Ovary (tissue), 9 donors: ENCODE data around the gene LTF. TPM values are rescaled to one million over a fixed set of nuclear protein-coding genes. Genes with fewer than 3 reads are reported as not detected.

ENCODE experiments used
- DNase-seq, 5 donors: peaks; one replicate each; pipeline ENCODE4 v3.0.0-alpha.2; 2019 to 2020
- H3K27ac ChIP-seq, 2 donors: fragments of 200-600 bp; one replicate each; pipeline versions ENCODE4 v1.5.1 to v1.8.0; 2019 to 2022
- H3K27me3 ChIP-seq: fragments of 200-600 bp; one replicate; pipeline ENCODE4 v1.8.0; 2022
- H3K36me3 ChIP-seq: fragments of 200-600 bp; sonication (generic); one replicate; pipeline ENCODE4 v1.5.1; 2019
- H3K4me1 ChIP-seq: one replicate; pipeline ENCODE4 v1.8.1; 2013; ENCODE audit warnings: mild to moderate bottlenecking, moderate library complexity; ENCODE audit not compliant: insufficient read depth
- H3K4me3 ChIP-seq: fragments of 200-600 bp; sonication (generic); one replicate; pipeline ENCODE4 v1.5.1; 2017
- H3K9me3 ChIP-seq, 2 donors: fragments of 200-600 bp in 1 of 2; sonication (generic) in 1 of 2; one replicate each; pipeline versions ENCODE4 v1.5.1 to v1.8.1; 2013 to 2019; ENCODE audit warnings: mild to moderate bottlenecking in 1 of 2, moderate library complexity in 1 of 2
- CTCF ChIP-seq, 3 donors: fragments of 450-650 bp in 2 of 3; fragments of 200-600 bp in 1 of 3; IDR thresholded peaks; one replicate each; pipeline versions ENCODE4 v1.5.1 to v1.8.0; 2016 to 2022; ENCODE audit warnings: antibody characterized with exemption in 3 of 3, mild to moderate bottlenecking in 1 of 3
- EP300 ChIP-seq: sonication (generic); formaldehyde crosslinking; IDR thresholded peaks from one replicate; pipeline ENCODE4 v1.6.1; 2017; ENCODE audit warnings: antibody characterized with exemption
- POLR2A ChIP-seq: fragments of 450-650 bp; IDR thresholded peaks from one replicate; pipeline ENCODE4 v1.6.1; 2017; ENCODE audit warnings: antibody characterized with exemption, mild to moderate bottlenecking, moderate library complexity
- WGBS, 3 donors: extraction: QIAGEN DNeasy Blood & Tissue Kit in 1 of 3; methylation state at CpG; one replicate each; pipeline versions ENCODE4 v1.1.5 to v1.1.7; 2013 to 2017; 5-methylcytosine and 5-hydroxymethylcytosine counted together
- intact Hi-C, 4 donors: fragments of 100-400 bp; cut with DNase I; formaldehyde crosslinking; loops; one replicate each; pipeline versions ENCODE4 v1.11.0 to v1.15.1; 2022 to 2023
- polyA plus RNA-seq, 2 donors: library from polyadenylated mRNA; stranded (reverse); fragments of 200-250 nt in 1 of 2; fragments of 350-450 nt in 1 of 2; fragmentation: Illumina TruSeq in 1 of 2; extraction: RNeasy Lipid Tissue Mini Kit (QIAGEN cat#74804) in 1 of 2; gene quantifications; one replicate each; pipeline ENCODE4 v1.2.3, GENCODE V29; 2013 to 2014
- total RNA-seq, 7 donors: library from RNA; depleted of rRNA in 2 of 7; stranded (reverse); fragments of >200 nt in 2 of 7; fragmentation: NEBNext Ultra II Directional in 3 of 7; extraction: Animal tissue kit (Norgen Biotek cat#: 25700) in 3 of 7; gene quantifications; one replicate each; pipeline versions ENCODE4 v1.1.0 to v1.2.4, GENCODE V29; 2016 to 2023
- donor health status: DM: no; HTN: no; CAD: no; lungs with moderate emphysema.
- donor health status: DM: no; HTN: no; CAD: no.
- donor health status: Bipolar disorder and iron deficiency.
- donor health status: DM: yes; HTN: yes; CAD: no.
- donor health status: DM: no; HTN: no; CAD: no.
- donor health status: DM: yes; HTN: yes; CAD: no.

The LTF gene
- total and polyA plus RNA-seq, 9 donors = 0.56 to 23.7 (median 1.2) TPM

GRCh38 chr3:46454606-46455005 lies 10.1 kb downstream of the LTF start:
- Histone ChIP-seq H3K27ac (no peak overlapping the region), H3K27me3 (no peaks in the 10 kb centered on the region), H3K36me3 (no peaks in the 10 kb centered on the region), H3K4me3 (no peak overlapping the region), H3K4me1 (no peaks in the 10 kb centered on the region), H3K9me3 (no peaks in the 10 kb centered on the region)
- DNase-seq = no peak
- 65 to 78% (median 73%) methylated on average over 7 of the region's 7 CpGs for WGBS, 3 donors
- intact Hi-C loops = no loop called here
- TF ChIP-seq POLR2A = no peak
- no peak for TF ChIP-seq CTCF (IDR thresholded peaks at IDR 0.05)
- TF ChIP-seq EP300 = no peak

- WGBS, 3 donors = 19 to 40% (median 30%) methylated on average over 3 of the region's 3 CpGs
- TF ChIP-seq CTCF (IDR thresholded peaks at IDR 0.05) (no peak), EP300 (no peak), POLR2A (no peak)
Measured at GRCh38 chr3:46454209-46454595, 10.5 kb downstream of the LTF start.

GRCh38 chr3:46453526-46454208 lies 11.0 kb downstream of the LTF start:
- no peak overlapping the region for H3K27ac ChIP-seq
- H3K9me3 ChIP-seq = no peaks in the 10 kb centered on the region
- no peaks in the 10 kb centered on the region for H3K27me3 ChIP-seq
- no peak for DNase-seq
- intact Hi-C loops = no loop called here
- no peak for TF ChIP-seq POLR2A
- no peak for TF ChIP-seq EP300
- TF ChIP-seq CTCF (IDR thresholded peaks at IDR 0.05) = no peak
- no peaks in the 10 kb centered on the region for H3K36me3 ChIP-seq
- 63 to 68% (median 67%) methylated on average over 7 of the region's 7 CpGs for WGBS, 3 donors
- H3K4me1 ChIP-seq = no peaks in the 10 kb centered on the region
- H3K4me3 ChIP-seq = no peak overlapping the region

More at GRCh38 chr3:46454209-46454595, 10.5 kb downstream of the LTF start:
- Histone ChIP-seq H3K27ac (no peak overlapping the region), H3K4me1 (no peaks in the 10 kb centered on the region), H3K4me3 (no peak overlapping the region), H3K27me3 (no peaks in the 10 kb centered on the region), H3K36me3 (no peaks in the 10 kb centered on the region), H3K9me3 (no peaks in the 10 kb centered on the region)
- DNase-seq = no peak
- intact Hi-C loops = no loop called here

- no peak for DNase-seq
- H3K27me3 ChIP-seq = no peaks in the 10 kb centered on the region
- 61 to 71% (median 65%) methylated on average over 14 of the region's 14 CpGs for WGBS, 3 donors
- no peak overlapping the region for H3K27ac ChIP-seq
- H3K36me3 ChIP-seq = no peaks in the 10 kb centered on the region
- TF ChIP-seq EP300 (no peak), CTCF (IDR thresholded peaks at IDR 0.05) (no peak), POLR2A (no peak)
- no peak overlapping the region for H3K4me3 ChIP-seq
- no peaks in the 10 kb centered on the region for H3K9me3 ChIP-seq
- H3K4me1 ChIP-seq = no peaks in the 10 kb centered on the region
- intact Hi-C loops = no loop called here
Measured at GRCh38 chr3:46449755-46450552, 14.8 kb downstream of the LTF start.
